Stomach smooth muscle (tissue), 2 donors: Measurements from ENCODE around the gene ENGASE.

Source experiments
- H3K27ac ChIP-seq: one replicate; pipeline ENCODE4 v1.7.0; 2013; ENCODE audit warnings: mild to moderate bottlenecking, low read length, inconsistent platforms
- H3K27me3 ChIP-seq, 2 donors: one replicate each; pipeline ENCODE4 v1.7.0; 2013; ENCODE audit warnings: low read length in 2 of 2; ENCODE audit not compliant: insufficient read depth in 2 of 2, control insufficient read depth in 1 of 2
- H3K36me3 ChIP-seq, 2 donors: one replicate each; pipeline ENCODE4 v1.7.0; 2013; ENCODE audit warnings: low read length in 2 of 2; ENCODE audit not compliant: control insufficient read depth in 2 of 2, insufficient read depth in 2 of 2
- H3K4me1 ChIP-seq: one replicate; pipeline ENCODE4 v1.7.0; 2013; ENCODE audit warnings: low read length; ENCODE audit not compliant: control insufficient read depth, insufficient read depth
- H3K4me3 ChIP-seq, 2 donors: one replicate each; pipeline ENCODE4 v1.7.0; 2013; ENCODE audit warnings: low read length in 2 of 2
- H3K9ac ChIP-seq, 2 donors: one replicate each; pipeline ENCODE4 v1.7.0; 2013; ENCODE audit warnings: low read length in 2 of 2, mild to moderate bottlenecking in 1 of 2
- H3K9me3 ChIP-seq, 2 donors: one replicate each; pipeline ENCODE4 v1.7.0; 2013; ENCODE audit warnings: low read length in 2 of 2; ENCODE audit not compliant: control insufficient read depth in 2 of 2
- donor health status: healthy.
- donor health status: Pancreatic carcinoma.

Gene ENGASE

GRCh38 chr17:79109584-79109983, 35.0 kb downstream of the ENGASE start:
- Histone ChIP-seq H3K36me3 (no peaks in the 10 kb centered on the region), H3K27ac (no peak overlapping the region), H3K27me3 (peaks cover 2 to 3% of the 10 kb centered on the region in 2 donors), H3K4me3 (no peak overlapping the region), H3K9ac (no peak overlapping the region), H3K4me1 (peaks cover 6% of the 10 kb centered on the region), H3K9me3 (no peaks in the 10 kb centered on the region)

- peaks cover 2 to 3% of the 10 kb centered on the region in 2 donors for H3K27me3 ChIP-seq
- peaks cover 13% of the 10 kb centered on the region for H3K4me1 ChIP-seq
- H3K9ac ChIP-seq: no peak overlapping the region
- H3K27ac ChIP-seq: no peak overlapping the region
- no peak overlapping the region for H3K4me3 ChIP-seq
- H3K9me3 ChIP-seq: no peaks in the 10 kb centered on the region
- H3K36me3 ChIP-seq: no peaks in the 10 kb centered on the region
Measured at GRCh38 chr17:79111097-79111496, 36.5 kb downstream of the ENGASE start.

- H3K9ac ChIP-seq: no peak overlapping the region
- H3K27me3 ChIP-seq: peaks cover 4 to 5% of the 10 kb centered on the region in 2 donors
- no peak overlapping the region for H3K27ac ChIP-seq
- H3K36me3 ChIP-seq: no peaks in the 10 kb centered on the region
- H3K9me3 ChIP-seq: no peaks in the 10 kb centered on the region
- peaks cover 13% of the 10 kb centered on the region for H3K4me1 ChIP-seq
- H3K4me3 ChIP-seq: no peak overlapping the region
Measured at GRCh38 chr17:79112471-79112870, 37.8 kb downstream of the ENGASE start.

- Histone ChIP-seq H3K9me3 (no peaks in the 10 kb centered on the region), H3K27me3 (peaks cover 5 to 7% of the 10 kb centered on the region in 2 donors), H3K9ac (no peak overlapping the region), H3K4me1 (peaks cover 13% of the 10 kb centered on the region), H3K4me3 (no peak overlapping the region), H3K27ac (no peak overlapping the region), H3K36me3 (no peaks in the 10 kb centered on the region)
Measured at GRCh38 chr17:79113699-79114457, 39.3 kb downstream of the ENGASE start.

- Histone ChIP-seq H3K9ac (no peak overlapping the region), H3K9me3 (no peaks in the 10 kb centered on the region), H3K4me3 (no peak overlapping the region), H3K36me3 (no peaks in the 10 kb centered on the region), H3K4me1 (peaks cover 13% of the 10 kb centered on the region), H3K27me3 (peaks cover 5 to 6% of the 10 kb centered on the region in 2 donors), H3K27ac (no peak overlapping the region)
Measured at GRCh38 chr17:79114458-79115301, 40.1 kb downstream of the ENGASE start.

- Histone ChIP-seq H3K9me3 (no peaks in the 10 kb centered on the region), H3K27ac (no peak overlapping the region), H3K4me3 (no peak overlapping the region), H3K9ac (no peak overlapping the region), H3K36me3 (no peaks in the 10 kb centered on the region), H3K4me1 (peaks cover 13% of the 10 kb centered on the region), H3K27me3 (peaks cover 5 to 6% of the 10 kb centered on the region in 2 donors)
Measured at GRCh38 chr17:79115487-79115886, 40.9 kb downstream of the ENGASE start.

- H3K27ac ChIP-seq: no peak overlapping the region
- no peak overlapping the region for H3K4me3 ChIP-seq
- no peaks in the 10 kb centered on the region for H3K9me3 ChIP-seq
- no peak overlapping the region for H3K9ac ChIP-seq
- H3K4me1 ChIP-seq: peaks cover 13% of the 10 kb centered on the region
- H3K36me3 ChIP-seq: no peaks in the 10 kb centered on the region
- H3K27me3 ChIP-seq: peaks cover 5 to 9% of the 10 kb centered on the region in 2 donors
Measured at GRCh38 chr17:79116575-79117368, 42.1 kb downstream of the ENGASE start.

GRCh38 chr17:79117905-79118487, 43.4 kb downstream of the ENGASE start:
- Histone ChIP-seq H3K4me1 (peaks cover 13% of the 10 kb centered on the region), H3K27me3 (peaks cover 5 to 13% of the 10 kb centered on the region in 2 donors), H3K36me3 (no peaks in the 10 kb centered on the region), H3K27ac (no peak overlapping the region), H3K9ac (no peak overlapping the region), H3K9me3 (no peaks in the 10 kb centered on the region), H3K4me3 (no peak overlapping the region)

GRCh38 chr17:79118924-79119323, 44.3 kb downstream of the ENGASE start:
- no peaks in the 10 kb centered on the region for H3K36me3 ChIP-seq
- H3K4me3 ChIP-seq: no peak overlapping the region
- H3K9me3 ChIP-seq: peaks cover 0 to under 1% of the 10 kb centered on the region in 2 donors
- no peak overlapping the region for H3K27ac ChIP-seq
- no peak overlapping the region for H3K9ac ChIP-seq
- peaks cover 5 to 15% of the 10 kb centered on the region in 2 donors for H3K27me3 ChIP-seq
- peaks cover 13% of the 10 kb centered on the region for H3K4me1 ChIP-seq

GRCh38 chr17:79120259-79120658, 45.6 kb downstream of the ENGASE start:
- H3K27ac ChIP-seq: no peak overlapping the region
- H3K36me3 ChIP-seq: no peaks in the 10 kb centered on the region

More at GRCh38 chr17:79120259-79120658, 45.6 kb downstream of the ENGASE start:
- peaks cover under 1% of the 10 kb centered on the region for H3K4me1 ChIP-seq
- H3K9ac ChIP-seq: no peak overlapping the region
- peaks cover 0 to 6% of the 10 kb centered on the region in 2 donors for H3K9me3 ChIP-seq
- H3K4me3 ChIP-seq: no peak overlapping the region
- peaks cover 5 to 15% of the 10 kb centered on the region in 2 donors for H3K27me3 ChIP-seq
